Fibroblast of lung (primary cell): ENCODE data around the gene SEMA6B. TPM values are rescaled to one million over a fixed set of nuclear protein-coding genes. Genes with fewer than 3 reads are reported as not detected.

Experiments used
- DNase-seq, 2 donors: peaks; one replicate each; pipeline versions ENCODE4 v3.0.0 to v3.0.0-alpha.2; 2010; ENCODE audit warnings: low read depth in 2 of 2
- H2AFZ ChIP-seq: 2 replicates; pipeline ENCODE4 v1.5.1; 2012; ENCODE audit warnings: low read length, control low read depth, inconsistent platforms
- H3K27ac ChIP-seq: 2 replicates; pipeline ENCODE4 v1.5.1; 2011; ENCODE audit warnings: low read length, control low read depth; ENCODE audit not compliant: insufficient read depth
- H3K27me3 ChIP-seq: 2 replicates; pipeline ENCODE4 v1.5.1; 2011; ENCODE audit warnings: mild to moderate bottlenecking, low read length; ENCODE audit not compliant: control insufficient read depth, insufficient read depth
- H3K36me3 ChIP-seq: 2 replicates; pipeline ENCODE4 v1.5.1; 2011; ENCODE audit warnings: low read length; ENCODE audit not compliant: control insufficient read depth, insufficient read depth
- H3K4me1 ChIP-seq: 2 replicates; pipeline ENCODE4 v1.5.1; 2011; ENCODE audit warnings: low read length; ENCODE audit not compliant: control insufficient read depth, insufficient read depth; ENCODE audit errors: extremely low read depth
- H3K4me2 ChIP-seq: 2 replicates; pipeline ENCODE4 v1.5.1; 2011; ENCODE audit warnings: low read length, control low read depth; ENCODE audit not compliant: insufficient read depth; ENCODE audit errors: extremely low read depth
- H3K4me3 ChIP-seq, 4 experiments: fragments of 200-600 bp in 1 of 4; sonication (generic) in 1 of 4; replicated peaks in 1 of 4; 2 replicates each; pipeline ENCODE4 v1.5.1; 2011 to 2016; ENCODE audit warnings: low read length in 4 of 4, low read depth in 3 of 4, mild to moderate bottlenecking in 3 of 4, control low read depth in 2 of 4, inconsistent platforms in 1 of 4, mixed read lengths in 1 of 4; ENCODE audit not compliant: insufficient read depth in 1 of 4; ENCODE audit errors: control extremely low read depth in 1 of 4
- H3K79me2 ChIP-seq: 2 replicates; pipeline ENCODE4 v1.5.1; 2012; ENCODE audit warnings: mild to moderate bottlenecking, low read length, inconsistent platforms; ENCODE audit not compliant: control insufficient read depth, insufficient read depth
- H3K9ac ChIP-seq: 2 replicates; pipeline ENCODE4 v1.5.1; 2011; ENCODE audit warnings: mild to moderate bottlenecking, low read length, control low read depth; ENCODE audit not compliant: insufficient read depth
- H3K9me3 ChIP-seq: 2 replicates; pipeline ENCODE4 v1.5.1; 2012; ENCODE audit warnings: low read depth, low read length; ENCODE audit not compliant: control insufficient read depth, insufficient read depth
- H4K20me1 ChIP-seq: 2 replicates; pipeline ENCODE4 v1.5.1; 2011; ENCODE audit warnings: low read length; ENCODE audit not compliant: control insufficient read depth, insufficient read depth; ENCODE audit errors: extremely low read depth
- EZH2 ChIP-seq: IDR thresholded peaks from 2 replicates; pipeline ENCODE4 v1.5.1; 2012; ENCODE audit warnings: low read length, control low read depth, mild to moderate bottlenecking; ENCODE audit errors: missing control alignments
- polyA plus RNA-seq, 2 donors: library from polyadenylated mRNA; depleted of rRNA in 1 of 2; stranded (reverse) in 1 of 2; unstranded in 1 of 2; fragments of >200 nt; gene quantifications; 2 replicates each; pipeline ENCODE4 v1.2.1, GENCODE V29; 2011 to 2012; ENCODE audit warnings: missing spikeins in 1 of 2
- total RNA-seq: library from RNA; depleted of rRNA; stranded (reverse); fragments of >200 nt; gene quantifications from 2 replicates; pipeline ENCODE4 v1.2.1, GENCODE V29; 2014
- TF ChIP-seq, protein P1 (sequence below), 2 donors: IDR thresholded peaks in 1 of 2; conservative IDR thresholded peaks in 1 of 2; 1 replicate in 1 of 2; 2 replicates in 1 of 2; pipeline ENCODE4 v1.5.1; 2011 to 2012; ENCODE audit warnings: low read length in 2 of 2, control low read depth in 1 of 2, inconsistent platforms in 1 of 2, low read depth in 1 of 2, mild to moderate bottlenecking in 1 of 2

Gene SEMA6B
- total and polyA plus RNA-seq, 2 donors (not counting 1 experiment from before 2014, with no cell fraction given), result under 0.01 to 0.31 TPM

- H3K9me3 ChIP-seq, result no peaks in the 10 kb centered on the region
- H3K4me3 ChIP-seq, result no peak overlapping the region
- no peak overlapping the region for H3K9ac ChIP-seq
- DNase-seq, result no peak
- H4K20me1 ChIP-seq, result no peaks in the 10 kb centered on the region
- no peaks in the 10 kb centered on the region for H3K36me3 ChIP-seq
- H2AFZ ChIP-seq, result no peak overlapping the region
- no peak overlapping the region for H3K27ac ChIP-seq
- no peak overlapping the region for H3K4me2 ChIP-seq
- TF ChIP-seq EZH2, result no peak
- TF ChIP-seq, protein P1, sequence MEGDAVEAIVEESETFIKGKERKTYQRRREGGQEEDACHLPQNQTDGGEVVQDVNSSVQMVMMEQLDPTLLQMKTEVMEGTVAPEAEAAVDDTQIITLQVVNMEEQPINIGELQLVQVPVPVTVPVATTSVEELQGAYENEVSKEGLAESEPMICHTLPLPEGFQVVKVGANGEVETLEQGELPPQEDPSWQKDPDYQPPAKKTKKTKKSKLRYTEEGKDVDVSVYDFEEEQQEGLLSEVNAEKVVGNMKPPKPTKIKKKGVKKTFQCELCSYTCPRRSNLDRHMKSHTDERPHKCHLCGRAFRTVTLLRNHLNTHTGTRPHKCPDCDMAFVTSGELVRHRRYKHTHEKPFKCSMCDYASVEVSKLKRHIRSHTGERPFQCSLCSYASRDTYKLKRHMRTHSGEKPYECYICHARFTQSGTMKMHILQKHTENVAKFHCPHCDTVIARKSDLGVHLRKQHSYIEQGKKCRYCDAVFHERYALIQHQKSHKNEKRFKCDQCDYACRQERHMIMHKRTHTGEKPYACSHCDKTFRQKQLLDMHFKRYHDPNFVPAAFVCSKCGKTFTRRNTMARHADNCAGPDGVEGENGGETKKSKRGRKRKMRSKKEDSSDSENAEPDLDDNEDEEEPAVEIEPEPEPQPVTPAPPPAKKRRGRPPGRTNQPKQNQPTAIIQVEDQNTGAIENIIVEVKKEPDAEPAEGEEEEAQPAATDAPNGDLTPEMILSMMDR (conservative IDR thresholded peaks at IDR 0.05 in 1 of 2, IDR thresholded peaks at IDR 0.05 in 1 of 2; ENCODE audit: low read depth in 1 of 2, low read length in 2 of 2), result no peak
- H3K27me3 ChIP-seq, result peaks cover 5% of the 10 kb centered on the region
- H3K79me2 ChIP-seq, result no peaks in the 10 kb centered on the region
- H3K4me1 ChIP-seq, result no peaks in the 10 kb centered on the region
Observed at GRCh38 chr19:4598712-4599111, 39.2 kb upstream of the SEMA6B start.

DNA sequence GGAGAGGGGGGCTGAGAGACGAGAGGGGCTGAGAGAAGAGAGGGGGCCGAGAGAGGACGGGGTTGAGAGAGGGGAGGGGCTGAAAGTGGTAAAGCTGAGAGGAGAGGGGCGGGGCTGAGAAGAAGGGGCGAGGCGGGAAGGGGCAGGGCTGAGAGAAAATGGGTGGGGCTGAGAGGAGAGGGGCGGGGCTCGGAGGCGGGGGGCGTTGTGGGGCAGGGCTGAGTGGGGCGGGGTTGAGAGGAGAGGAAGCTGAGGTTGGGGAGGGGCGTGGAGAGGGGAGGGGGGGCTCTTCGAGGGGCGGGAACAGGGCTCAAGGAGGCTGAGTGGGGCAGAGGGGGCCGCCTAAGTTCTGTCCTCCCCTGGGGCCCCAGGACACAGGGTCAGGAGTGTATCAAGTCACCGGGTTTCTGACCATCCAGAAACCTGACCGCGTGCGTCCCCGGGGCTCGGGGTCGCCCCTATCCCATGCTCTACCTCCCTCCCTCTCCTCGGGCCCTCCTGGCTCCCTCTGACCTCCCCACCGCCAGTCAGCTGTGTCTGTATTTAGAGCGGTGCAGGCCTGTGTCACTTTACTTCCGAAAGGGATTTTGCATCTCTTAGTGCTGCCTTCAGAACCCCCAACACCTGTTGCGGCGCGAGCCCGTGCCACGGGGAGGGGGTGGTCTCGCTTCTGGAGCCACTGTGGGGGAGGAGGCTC, 38.6 kb upstream of the SEMA6B start:
- H3K79me2 ChIP-seq, result no peaks in the 10 kb centered on the region
- no peaks in the 10 kb centered on the region for H4K20me1 ChIP-seq
- no peaks in the 10 kb centered on the region for H3K36me3 ChIP-seq
- no peaks in the 10 kb centered on the region for H3K4me1 ChIP-seq
- H3K9ac ChIP-seq, result no peak overlapping the region
- H2AFZ ChIP-seq, result no peak overlapping the region
- H3K9me3 ChIP-seq, result no peaks in the 10 kb centered on the region
- peak overlapping the region; percentile 35 for H3K4me2 ChIP-seq
- no peak overlapping the region for H3K4me3 ChIP-seq
- no peak overlapping the region for H3K27ac ChIP-seq
- TF ChIP-seq EZH2, result peak; percentile 32
- TF ChIP-seq, protein P1 (conservative IDR thresholded peaks at IDR 0.05 in 1 of 2, IDR thresholded peaks at IDR 0.05 in 1 of 2; ENCODE audit: low read depth in 1 of 2, low read length in 2 of 2), result no peak
- no peak for DNase-seq
- H3K27me3 ChIP-seq, result peaks cover 5% of the 10 kb centered on the region

- no peak for DNase-seq
- no peaks in the 10 kb centered on the region for H3K4me1 ChIP-seq
- no peaks in the 10 kb centered on the region for H3K79me2 ChIP-seq
- H4K20me1 ChIP-seq, result no peaks in the 10 kb centered on the region
- no peak overlapping the region for H3K4me2 ChIP-seq
- no peak for TF ChIP-seq EZH2
- TF ChIP-seq, protein P1 (conservative IDR thresholded peaks at IDR 0.05 in 1 of 2, IDR thresholded peaks at IDR 0.05 in 1 of 2; ENCODE audit: low read depth in 1 of 2, low read length in 2 of 2), result no peak
- no peak overlapping the region for H3K9ac ChIP-seq
- no peak overlapping the region for H2AFZ ChIP-seq
- no peak overlapping the region for H3K27ac ChIP-seq
- H3K9me3 ChIP-seq, result no peaks in the 10 kb centered on the region
- no peak overlapping the region for H3K4me3 ChIP-seq
- peaks cover 5% of the 10 kb centered on the region for H3K27me3 ChIP-seq
- H3K36me3 ChIP-seq, result no peaks in the 10 kb centered on the region
Observed at GRCh38 chr19:4597278-4597974, 37.9 kb upstream of the SEMA6B start.
